ENCODE measurements around the gene NPHS1.
"Not testable (repeated sequence)": the region's sequence is repeated elsewhere in the genome, so short reads cannot be mapped to it uniquely, and the experiment has no call there.

Gene NPHS1

GRCh38 chr19:35811317-35812219 is 40.7 kb downstream of the NPHS1 start:
- DNase-seq, result no peak

GRCh38 chr19:35807633-35808032 is 44.7 kb downstream of the NPHS1 start:
- DNase-seq, result no peak

- no peak for DNase-seq
Observed at GRCh38 chr19:35806597-35806996, 45.7 kb downstream of the NPHS1 start.

GRCh38 chr19:35805526-35806102 is 46.7 kb downstream of the NPHS1 start:
- DNase-seq, result no peak

- DNase-seq, result no peak
Observed at GRCh38 chr19:35801828-35802227, 50.5 kb downstream of the NPHS1 start.

- no peak for DNase-seq
Observed at GRCh38 chr19:35797663-35798062, 54.6 kb downstream of the NPHS1 start.

GRCh38 chr19:35796645-35797542 is 55.4 kb downstream of the NPHS1 start:
- DNase-seq, result no peak

- DNase-seq, result not testable (repeated sequence)
Observed at GRCh38 chr19:35795564-35795963, 56.7 kb downstream of the NPHS1 start.

GRCh38 chr19:35793381-35794165 is 58.7 kb downstream of the NPHS1 start:
- DNase-seq, result no peak

- DNase-seq, result no peak
Observed at GRCh38 chr19:35792888-35793287, 59.4 kb downstream of the NPHS1 start.

- no peak for DNase-seq
Observed at GRCh38 chr19:35792312-35792711, 60.0 kb downstream of the NPHS1 start.

- DNase-seq, result no peak
Observed at GRCh38 chr19:35791814-35792279, 60.5 kb downstream of the NPHS1 start.

GRCh38 chr19:35790981-35791813 is 61.1 kb downstream of the NPHS1 start:
- DNase-seq, result no peak

- DNase-seq, result no peak
Observed at GRCh38 chr19:35789978-35790944, 62.0 kb downstream of the NPHS1 start.

- DNase-seq, result no peak
Observed at GRCh38 chr19:35789195-35789977, 62.9 kb downstream of the NPHS1 start.

GRCh38 chr19:35788205-35788960 is 63.9 kb downstream of the NPHS1 start:
- DNase-seq, result no peak

- DNase-seq, result no peak
Observed at GRCh38 chr19:35787227-35787799, 65.0 kb downstream of the NPHS1 start.
